ENCODE data around the gene PRR23A.

PRR23A gene

DNA sequence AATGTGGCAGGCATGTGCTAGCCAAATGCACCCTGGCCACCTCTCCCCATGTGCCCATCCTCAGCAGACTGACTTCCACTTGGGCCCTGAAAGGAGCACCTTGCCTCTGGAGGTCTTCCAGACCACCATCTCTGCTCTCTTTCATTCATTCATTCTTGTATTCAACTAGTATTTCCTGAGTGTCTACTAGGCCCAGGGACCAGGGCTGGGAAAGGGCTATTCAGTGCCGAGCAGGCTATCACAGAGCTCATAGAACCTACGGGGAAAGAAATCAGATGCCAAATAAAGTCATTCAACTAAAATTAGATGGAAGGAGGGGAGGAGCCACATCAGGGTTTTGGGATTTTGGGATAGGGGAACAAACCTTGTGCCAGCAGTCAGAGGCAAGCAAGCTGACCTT lies 18.9 kb downstream of the PRR23A start:
- Histone ChIP-seq H3K4me2 (ENCODE audit: insufficient read depth, low read length) (no peak overlapping the region), H3K4me3 (ENCODE audit: low read depth in 1 of 2, low read length in 2 of 2) (no peak overlapping the region)
- TF ChIP-seq, protein P1, sequence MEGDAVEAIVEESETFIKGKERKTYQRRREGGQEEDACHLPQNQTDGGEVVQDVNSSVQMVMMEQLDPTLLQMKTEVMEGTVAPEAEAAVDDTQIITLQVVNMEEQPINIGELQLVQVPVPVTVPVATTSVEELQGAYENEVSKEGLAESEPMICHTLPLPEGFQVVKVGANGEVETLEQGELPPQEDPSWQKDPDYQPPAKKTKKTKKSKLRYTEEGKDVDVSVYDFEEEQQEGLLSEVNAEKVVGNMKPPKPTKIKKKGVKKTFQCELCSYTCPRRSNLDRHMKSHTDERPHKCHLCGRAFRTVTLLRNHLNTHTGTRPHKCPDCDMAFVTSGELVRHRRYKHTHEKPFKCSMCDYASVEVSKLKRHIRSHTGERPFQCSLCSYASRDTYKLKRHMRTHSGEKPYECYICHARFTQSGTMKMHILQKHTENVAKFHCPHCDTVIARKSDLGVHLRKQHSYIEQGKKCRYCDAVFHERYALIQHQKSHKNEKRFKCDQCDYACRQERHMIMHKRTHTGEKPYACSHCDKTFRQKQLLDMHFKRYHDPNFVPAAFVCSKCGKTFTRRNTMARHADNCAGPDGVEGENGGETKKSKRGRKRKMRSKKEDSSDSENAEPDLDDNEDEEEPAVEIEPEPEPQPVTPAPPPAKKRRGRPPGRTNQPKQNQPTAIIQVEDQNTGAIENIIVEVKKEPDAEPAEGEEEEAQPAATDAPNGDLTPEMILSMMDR (IDR thresholded peaks at IDR 0.05; ENCODE audit: borderline replicate concordance, extremely low read depth, low read length, poor library complexity, severe bottlenecking): no peak
- TF ChIP-seq EZH2 (IDR thresholded peaks at IDR 0.05; ENCODE audit: borderline replicate concordance, low read depth, low read length, severe bottlenecking): no peak

DNA sequence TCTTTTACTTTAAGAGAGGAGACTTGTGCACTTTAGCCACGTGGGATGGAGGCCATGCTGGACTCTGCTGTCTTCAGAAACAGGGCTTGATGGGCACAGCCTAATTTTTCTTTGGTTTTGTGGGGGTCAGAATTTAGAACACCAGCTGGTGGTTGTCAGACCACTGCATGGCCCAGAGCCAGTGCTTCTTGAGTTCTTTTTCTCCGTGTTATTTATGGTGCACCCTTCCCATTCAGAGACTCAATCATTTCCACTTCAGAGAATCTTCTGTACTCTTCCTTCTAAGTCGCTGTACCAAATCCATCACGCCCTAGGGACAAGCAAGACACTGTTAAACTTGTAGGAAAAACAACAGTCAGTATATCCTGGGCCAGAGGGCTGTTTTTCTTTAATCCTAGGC lies 20.1 kb downstream of the PRR23A start:
- Histone ChIP-seq H3K36me3 (ENCODE audit: insufficient read depth, low read length) (no peaks in the 10 kb centered on the region), H3K27me3 (ENCODE audit: insufficient read depth, low read length, poor library complexity) (no peaks in the 10 kb centered on the region), H3K9me3 (ENCODE audit: insufficient read depth, low read length, severe bottlenecking) (no peaks in the 10 kb centered on the region), H4K20me1 (ENCODE audit: insufficient read depth, low read length) (no peaks in the 10 kb centered on the region), H3K4me2 (ENCODE audit: insufficient read depth, low read length) (no peak overlapping the region), H3K4me1 (ENCODE audit: insufficient read depth, low read length) (no peaks in the 10 kb centered on the region), H3K4me3 (ENCODE audit: low read depth in 1 of 2, low read length in 2 of 2) (no peak overlapping the region), H2AFZ (ENCODE audit: low read depth, low read length) (no peak overlapping the region), H3K27ac (ENCODE audit: low read length) (no peak overlapping the region), H3K79me2 (ENCODE audit: insufficient read depth, low read length) (no peaks in the 10 kb centered on the region), H3K9ac (ENCODE audit: low read depth, low read length) (no peak overlapping the region)
- TF ChIP-seq EZH2 (IDR thresholded peaks at IDR 0.05; ENCODE audit: borderline replicate concordance, low read depth, low read length, severe bottlenecking): no peak
- TF ChIP-seq, protein P1 (IDR thresholded peaks at IDR 0.05; ENCODE audit: borderline replicate concordance, extremely low read depth, low read length, poor library complexity, severe bottlenecking): no peak
- no peak for ATAC-seq (ENCODE audit: insufficient read depth, low read depth)
- no peak for DNase-seq

More for the DNA sequence above, 18.9 kb downstream of the PRR23A start:
- no peaks in the 10 kb centered on the region for H4K20me1 ChIP-seq (ENCODE audit: insufficient read depth, low read length)
- H3K9ac ChIP-seq (ENCODE audit: low read depth, low read length): no peak overlapping the region
- no peaks in the 10 kb centered on the region for H3K4me1 ChIP-seq (ENCODE audit: insufficient read depth, low read length)
- no peak overlapping the region for H2AFZ ChIP-seq (ENCODE audit: low read depth, low read length)
- no peak for ATAC-seq (ENCODE audit: insufficient read depth, low read depth)
- H3K27ac ChIP-seq (ENCODE audit: low read length): no peak overlapping the region
- no peaks in the 10 kb centered on the region for H3K79me2 ChIP-seq (ENCODE audit: insufficient read depth, low read length)
- DNase-seq: no peak
- no peaks in the 10 kb centered on the region for H3K36me3 ChIP-seq (ENCODE audit: insufficient read depth, low read length)
- H3K27me3 ChIP-seq (ENCODE audit: insufficient read depth, low read length, poor library complexity): no peaks in the 10 kb centered on the region
- no peaks in the 10 kb centered on the region for H3K9me3 ChIP-seq (ENCODE audit: insufficient read depth, low read length, severe bottlenecking)

DNA sequence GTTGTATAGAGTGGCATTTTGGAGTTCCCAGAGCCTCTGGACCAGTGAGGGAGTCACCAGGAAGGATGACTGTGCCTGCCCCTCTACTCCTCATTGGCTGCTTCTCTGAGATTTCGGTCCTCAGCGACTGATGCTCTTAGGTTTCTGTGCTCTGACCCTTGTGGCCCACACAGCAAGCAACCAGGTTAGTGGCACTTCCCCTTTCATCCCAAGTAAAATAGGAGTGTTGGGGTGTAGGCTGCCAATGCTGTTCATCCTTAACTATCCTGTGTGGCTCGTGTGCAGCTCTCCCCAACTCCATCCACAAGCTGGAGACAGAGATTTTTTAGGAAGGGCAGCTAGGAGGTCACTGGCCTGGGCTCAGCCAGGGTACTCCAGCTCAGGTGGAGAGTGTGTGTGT lies 21.3 kb downstream of the PRR23A start:
- DNase-seq: no peak

More for the DNA sequence above, 21.3 kb downstream of the PRR23A start:
- Histone ChIP-seq H3K27me3 (ENCODE audit: insufficient read depth, low read length, poor library complexity) (no peaks in the 10 kb centered on the region), H3K4me2 (ENCODE audit: insufficient read depth, low read length) (no peak overlapping the region), H2AFZ (ENCODE audit: low read depth, low read length) (no peak overlapping the region), H3K4me1 (ENCODE audit: insufficient read depth, low read length) (no peaks in the 10 kb centered on the region), H4K20me1 (ENCODE audit: insufficient read depth, low read length) (no peaks in the 10 kb centered on the region), H3K9ac (ENCODE audit: low read depth, low read length) (no peak overlapping the region), H3K4me3 (ENCODE audit: low read depth in 1 of 2, low read length in 2 of 2) (no peak overlapping the region), H3K9me3 (ENCODE audit: insufficient read depth, low read length, severe bottlenecking) (no peaks in the 10 kb centered on the region), H3K79me2 (ENCODE audit: insufficient read depth, low read length) (no peaks in the 10 kb centered on the region), H3K27ac (ENCODE audit: low read length) (no peak overlapping the region), H3K36me3 (ENCODE audit: insufficient read depth, low read length) (no peaks in the 10 kb centered on the region)
- TF ChIP-seq, protein P1 (IDR thresholded peaks at IDR 0.05; ENCODE audit: borderline replicate concordance, extremely low read depth, low read length, poor library complexity, severe bottlenecking): no peak
- no peak for TF ChIP-seq EZH2 (IDR thresholded peaks at IDR 0.05; ENCODE audit: borderline replicate concordance, low read depth, low read length, severe bottlenecking)
- no peak for ATAC-seq (ENCODE audit: insufficient read depth, low read depth)

All from DND-41 (cell line).